PC-3 (cell line): Measurements from ENCODE around the gene TTBK1. TPM values are rescaled to one million over a fixed set of nuclear protein-coding genes. Genes with fewer than 3 reads are reported as not detected.

Source experiments
- ATAC-seq: fragments of 200-7000 bp; cut with Tn5 transposase; 2 replicates; pipeline ENCODE4 v1.9.1; 2020; ENCODE audit warnings: mild to moderate bottlenecking, moderate library complexity
- BruUV-seq: library from RNA; stranded (reverse); fragments of 400-500 nt; replicated peaks from 2 replicates; lab custom pipeline; 2021; lab: Mats Ljungman, UMichigan
- CTCF ChIA-PET: fragments of 300-600 bp; sonication (Branson Sonifier 250); formaldehyde crosslinking; loops from one replicate; lab custom pipeline; 2022; ENCODE audit warnings: antibody characterized with exemption; lab: Charles Lee
- POLR2A ChIA-PET: fragments of 300-600 bp; sonication (Branson Sonifier 250); formaldehyde crosslinking; loops from one replicate; lab custom pipeline; 2022; ENCODE audit warnings: antibody characterized with exemption; ENCODE audit not compliant: unreplicated experiment; lab: Charles Lee
- DNase-seq: peaks from one replicate; pipeline ENCODE4 v3.0.0-alpha.2; 2015
- H2AFZ ChIP-seq: fragments of 300-600 bp; sonication (generic); 2 replicates; pipeline ENCODE4 v1.6.0; 2016; ENCODE audit warnings: antibody characterized with exemption, low read length
- H3F3A ChIP-seq: fragments of 300-600 bp; sonication (generic); one replicate; pipeline ENCODE4 v1.6.0; 2017; ENCODE audit warnings: antibody characterized with exemption, low read length, control low read depth, mild to moderate bottlenecking; ENCODE audit not compliant: unreplicated experiment
- H3K27ac ChIP-seq: fragments of 300-600 bp; sonication (generic); 2 replicates; pipeline ENCODE4 v1.5.1; 2016; ENCODE audit warnings: mild to moderate bottlenecking, low read length
- H3K27me3 ChIP-seq: fragments of 300-600 bp; sonication (generic); 2 replicates; pipeline ENCODE4 v1.6.1; 2016; ENCODE audit warnings: low read length, mixed read lengths
- H3K36me3 ChIP-seq: fragments of 300-600 bp; sonication (generic); 2 replicates; pipeline ENCODE4 v1.6.1; 2016; ENCODE audit warnings: low read depth, mixed run types, low read length, mixed read lengths
- H3K4me1 ChIP-seq: fragments of 300-600 bp; sonication (generic); 2 replicates; pipeline ENCODE4 v1.5.1; 2016; ENCODE audit warnings: low read length; ENCODE audit not compliant: insufficient read depth
- H3K4me2 ChIP-seq: fragments of 300-600 bp; sonication (generic); 2 replicates; pipeline ENCODE4 v1.6.0; 2016; ENCODE audit warnings: low read length
- H3K4me3 ChIP-seq: fragments of 300-600 bp; sonication (generic); 2 replicates; pipeline ENCODE4 v1.5.1; 2016; ENCODE audit warnings: mild to moderate bottlenecking, low read length, mixed read lengths
- H3K79me2 ChIP-seq: fragments of 300-600 bp; sonication (generic); 2 replicates; pipeline ENCODE4 v1.6.1; 2017; ENCODE audit warnings: low read length, mixed read lengths
- H3K9ac ChIP-seq: fragments of 300-600 bp; sonication (generic); 2 replicates; pipeline ENCODE4 v1.6.0; 2016; ENCODE audit warnings: mild to moderate bottlenecking, low read length
- H3K9me2 ChIP-seq: fragments of 300-600 bp; sonication (generic); replicated peaks from 2 replicates; pipeline ENCODE4 v1.6.1; 2016; ENCODE audit warnings: mixed run types, low read length, mixed read lengths
- H3K9me3 ChIP-seq: fragments of 300-600 bp; sonication (generic); 2 replicates; pipeline ENCODE4 v1.6.1; 2016; ENCODE audit warnings: low read length, mixed read lengths
- H4K20me1 ChIP-seq: fragments of 300-600 bp; sonication (generic); 2 replicates; pipeline ENCODE4 v1.6.1; 2016; ENCODE audit warnings: low read length, mixed read lengths
- CTCF ChIP-seq: fragments of 300-600 bp; sonication (generic); conservative IDR thresholded peaks from 2 replicates; pipeline ENCODE4 v1.5.1; 2017; ENCODE audit warnings: antibody characterized with exemption, low read depth, mild to moderate bottlenecking, low read length
- EZH2 ChIP-seq: fragments of 300-600 bp; sonication (generic); IDR thresholded peaks from one replicate; pipeline ENCODE4 v1.6.1; 2017; ENCODE audit warnings: antibody characterized with exemption, mild to moderate bottlenecking, low read length; ENCODE audit not compliant: unreplicated experiment
- EZH2phosphoT487 ChIP-seq: fragments of 300-600 bp; sonication (generic); IDR thresholded peaks from 2 replicates; pipeline ENCODE4 v1.6.1; 2018; ENCODE audit warnings: mild to moderate bottlenecking, antibody characterized with exemption, low read length, borderline replicate concordance
- intact Hi-C: fragments of 100-400 bp; cut with micrococcal nuclease; formaldehyde crosslinking; loops from 2 replicates; pipeline ENCODE4 v1.9.0; 2023
- total RNA-seq: library from RNA; depleted of rRNA; stranded (reverse); fragments of >200 nt; gene quantifications from 2 replicates; pipeline ENCODE4 v1.2.3, GENCODE V29; 2014

TTBK1 gene
- total RNA-seq, 1 experiment from 2014 or later: not detected

- no peak for TF ChIP-seq CTCF
- TF ChIP-seq EZH2: no peak
- no peak for TF ChIP-seq EZH2phosphoT487
- ChIA-PET POLR2A (no interaction called here), CTCF (no interaction called here)
- Histone ChIP-seq H3K36me3 (no peaks in the 10 kb centered on the region), H3K4me3 (no peak overlapping the region), H3K27me3 (peaks cover 44% of the 10 kb centered on the region), H3F3A (no peaks in the 10 kb centered on the region), H4K20me1 (no peaks in the 10 kb centered on the region), H3K27ac (no peak overlapping the region), H3K9me2 (no peaks in the 10 kb centered on the region), H3K9ac (no peak overlapping the region), H3K9me3 (no peaks in the 10 kb centered on the region), H3K4me1 (0 out of 2 replicates have a peak, but pooled peaks cover 7% of the 10 kb centered on the region), H3K79me2 (no peaks in the 10 kb centered on the region), H2AFZ (no peak overlapping the region), H3K4me2 (no peak overlapping the region)
- ATAC-seq (no peak), DNase-seq (no peak)
- no TSS peak for BruUV-seq
- intact Hi-C loops: no loop called here
These were observed 512 bp downstream of the TTBK1 start for GRCh38 chr6:43243664-43244321.

GRCh38 chr6:43246301-43247113 lies 3.2 kb downstream of the TTBK1 start:
- H3K9me2 ChIP-seq: no peaks in the 10 kb centered on the region
- H3K9me3 ChIP-seq: no peaks in the 10 kb centered on the region
- 0 out of 2 replicates have a peak, but pooled peaks cover 7% of the 10 kb centered on the region for H3K4me1 ChIP-seq
- no peaks in the 10 kb centered on the region for H3F3A ChIP-seq
- peaks cover 30% of the 10 kb centered on the region for H3K27me3 ChIP-seq
- H3K9ac ChIP-seq: no peak overlapping the region
- peak overlapping the region; percentile 83 for H3K4me2 ChIP-seq
- peak overlapping the region; percentile 80 for H2AFZ ChIP-seq
- H3K36me3 ChIP-seq: no peaks in the 10 kb centered on the region
- H3K79me2 ChIP-seq: no peaks in the 10 kb centered on the region
- no peak for DNase-seq
- ChIA-PET CTCF (no interaction called here), POLR2A (no interaction called here)
- H3K27ac ChIP-seq: no peak overlapping the region
- peak; percentile 45 for ATAC-seq
- TF ChIP-seq EZH2phosphoT487 (no peak), EZH2 (no peak), CTCF (no peak)
- intact Hi-C loops: no loop called here
- no TSS peak for BruUV-seq
- H4K20me1 ChIP-seq: no peaks in the 10 kb centered on the region
- peak overlapping the region; percentile 56 for H3K4me3 ChIP-seq
